ENCODE measurements around the gene C16orf54. TPM values are rescaled to one million over a fixed set of nuclear protein-coding genes. Genes with fewer than 3 reads are reported as not detected.
"Not testable (repeated sequence)": the region's sequence is repeated elsewhere in the genome, so short reads cannot be mapped to it uniquely, and the experiment has no call there.

Gene C16orf54
- total and polyA plus RNA-seq, 2 donors (not counting 3 experiments of a cell fraction or from before 2014, with no cell fraction given) = not detected

GRCh38 chr16:29783094-29783953 lies 37.5 kb upstream of the C16orf54 start:
- H3K4me3 ChIP-seq (replicated peaks in 1 of 3; ENCODE audit: insufficient read depth in 1 of 3, low read depth in 1 of 3, low read length in 3 of 3); H3K4me2 ChIP-seq (ENCODE audit: insufficient read depth, low read length); H2AFZ ChIP-seq (ENCODE audit: low read depth, low read length); H3K9me3 ChIP-seq (replicated peaks; ENCODE audit: control insufficient read depth, insufficient read depth, low read length); H3K36me3 ChIP-seq (ENCODE audit: control insufficient read depth in 2 of 2, extremely low read depth in 1 of 2, insufficient read depth in 2 of 2, low read length in 2 of 2); intact Hi-C loops (cut with micrococcal nuclease); H3K9ac ChIP-seq (replicated peaks; ENCODE audit: extremely low read depth, insufficient read depth, low read length); H3K27ac ChIP-seq (ENCODE audit: insufficient read depth, low read depth, low read length); BruUV-seq (replicated peaks); dilution Hi-C loops (cut with MboI; ENCODE audit: extremely low pct_ligation_motif_present, low sequenced_read_pairs); H3K79me2 ChIP-seq (ENCODE audit: control insufficient read depth, insufficient read depth, low read length); FAIRE-seq; POLR2A ChIA-PET; DNase-seq (ENCODE audit: low read depth, low spot score); H3K9me1 ChIP-seq (replicated peaks; ENCODE audit: control insufficient read depth, extremely low read depth, insufficient read depth, low read length); H4K20me1 ChIP-seq (replicated peaks; ENCODE audit: control insufficient read depth, extremely low read depth, insufficient read depth, low read length); H3K4me1 ChIP-seq (ENCODE audit: control insufficient read depth, extremely low read depth, insufficient read depth, low read length): not testable (repeated sequence)
- CTCF ChIA-PET = interaction anchor here (2.6 to 4.6 kb wide), 3 partner anchors 16 to 83 kb away, joined by 19 to 30 read pairs (median 26); no protein-coding TSS in a partner anchor
- peaks cover 17 to 25% of the 10 kb centered on the region in 2 experiments for H3K27me3 ChIP-seq (ENCODE audit: control insufficient read depth in 2 of 2, insufficient read depth in 2 of 2, low read length in 2 of 2)

DNA sequence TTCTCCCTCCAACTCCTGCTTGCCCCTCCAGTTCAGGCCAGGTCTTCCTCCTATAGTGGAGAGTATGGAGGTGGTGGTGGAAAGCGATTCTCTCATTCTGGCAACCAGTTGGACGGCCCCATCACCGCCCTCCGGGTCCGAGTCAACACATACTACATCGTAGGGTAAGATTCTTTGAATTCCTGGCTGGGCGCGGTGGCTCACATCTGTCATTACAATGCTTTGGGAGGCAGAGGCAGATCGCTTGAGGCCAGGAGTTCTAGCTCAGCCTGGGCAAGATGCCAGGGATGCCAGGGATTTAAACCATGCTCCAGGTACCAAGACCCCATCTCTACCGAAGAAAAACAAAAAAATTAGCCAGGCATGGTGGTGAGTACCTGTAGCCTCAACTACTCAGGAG lies 33.7 kb upstream of the C16orf54 start:
- ChIA-PET CTCF (interaction anchor here (1.1 kb wide), 1 partner anchor 11 kb away, joined by 3 read pairs; the partner anchor contains the start of gene KIF22), POLR2A (no interaction called here)
- Histone ChIP-seq H4K20me1 (replicated peaks; ENCODE audit: control insufficient read depth, extremely low read depth, insufficient read depth, low read length) (no peaks in the 10 kb centered on the region), H3K27me3 (ENCODE audit: control insufficient read depth in 2 of 2, insufficient read depth in 2 of 2, low read length in 2 of 2) (peaks cover 17 to 25% of the 10 kb centered on the region in 2 experiments), H3K9me1 (replicated peaks; ENCODE audit: control insufficient read depth, extremely low read depth, insufficient read depth, low read length) (no peaks in the 10 kb centered on the region), H3K9me3 (replicated peaks; ENCODE audit: control insufficient read depth, insufficient read depth, low read length) (no peaks in the 10 kb centered on the region), H3K4me1 (ENCODE audit: control insufficient read depth, extremely low read depth, insufficient read depth, low read length) (no peaks in the 10 kb centered on the region), H3K9ac (replicated peaks; ENCODE audit: extremely low read depth, insufficient read depth, low read length) (no peak overlapping the region), H2AFZ (ENCODE audit: low read depth, low read length) (no peak overlapping the region), H3K36me3 (ENCODE audit: control insufficient read depth in 2 of 2, extremely low read depth in 1 of 2, insufficient read depth in 2 of 2, low read length in 2 of 2) (no peaks in the 10 kb centered on the region), H3K4me3 (replicated peaks in 1 of 3; ENCODE audit: insufficient read depth in 1 of 3, low read depth in 1 of 3, low read length in 3 of 3) (no peak overlapping the region), H3K4me2 (ENCODE audit: insufficient read depth, low read length) (no peak overlapping the region), H3K27ac (ENCODE audit: insufficient read depth, low read depth, low read length) (no peak overlapping the region), H3K79me2 (ENCODE audit: control insufficient read depth, insufficient read depth, low read length) (no peaks in the 10 kb centered on the region)
- no TSS peak for BruUV-seq (replicated peaks)
- intact Hi-C loops (cut with micrococcal nuclease) (no loop called here), dilution Hi-C loops (cut with MboI; ENCODE audit: extremely low pct_ligation_motif_present, low sequenced_read_pairs) (no loop called here)
- no peak for DNase-seq (ENCODE audit: low read depth, low spot score)
- TF ChIP-seq, protein P1, sequence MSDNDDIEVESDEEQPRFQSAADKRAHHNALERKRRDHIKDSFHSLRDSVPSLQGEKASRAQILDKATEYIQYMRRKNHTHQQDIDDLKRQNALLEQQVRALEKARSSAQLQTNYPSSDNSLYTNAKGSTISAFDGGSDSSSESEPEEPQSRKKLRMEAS (IDR thresholded peaks at IDR 0.05; ENCODE audit: insufficient read depth, insufficient read length) = no peak
- TF ChIP-seq GATA2 (IDR thresholded peaks at IDR 0.05; ENCODE audit: insufficient read depth, insufficient read length, low read depth, low read length) = no peak
- TF ChIP-seq JUN (IDR thresholded peaks at IDR 0.05; ENCODE audit: borderline replicate concordance, insufficient read depth, insufficient read length, low read depth) = no peak
- no peak for TF ChIP-seq MYC (IDR thresholded peaks at IDR 0.05; ENCODE audit: low read depth, low read length)
- no peak for TF ChIP-seq EZH2 (IDR thresholded peaks at IDR 0.05; ENCODE audit: borderline replicate concordance, low read depth, low read length, severe bottlenecking)
- TF ChIP-seq FOS (IDR thresholded peaks at IDR 0.05; ENCODE audit: borderline replicate concordance, insufficient read depth, low read length) = no peak
- no peak for TF ChIP-seq POLR2AphosphoS5 (IDR thresholded peaks at IDR 0.05; ENCODE audit: insufficient read depth, low read depth, low read length)
- TF ChIP-seq, protein P2, sequence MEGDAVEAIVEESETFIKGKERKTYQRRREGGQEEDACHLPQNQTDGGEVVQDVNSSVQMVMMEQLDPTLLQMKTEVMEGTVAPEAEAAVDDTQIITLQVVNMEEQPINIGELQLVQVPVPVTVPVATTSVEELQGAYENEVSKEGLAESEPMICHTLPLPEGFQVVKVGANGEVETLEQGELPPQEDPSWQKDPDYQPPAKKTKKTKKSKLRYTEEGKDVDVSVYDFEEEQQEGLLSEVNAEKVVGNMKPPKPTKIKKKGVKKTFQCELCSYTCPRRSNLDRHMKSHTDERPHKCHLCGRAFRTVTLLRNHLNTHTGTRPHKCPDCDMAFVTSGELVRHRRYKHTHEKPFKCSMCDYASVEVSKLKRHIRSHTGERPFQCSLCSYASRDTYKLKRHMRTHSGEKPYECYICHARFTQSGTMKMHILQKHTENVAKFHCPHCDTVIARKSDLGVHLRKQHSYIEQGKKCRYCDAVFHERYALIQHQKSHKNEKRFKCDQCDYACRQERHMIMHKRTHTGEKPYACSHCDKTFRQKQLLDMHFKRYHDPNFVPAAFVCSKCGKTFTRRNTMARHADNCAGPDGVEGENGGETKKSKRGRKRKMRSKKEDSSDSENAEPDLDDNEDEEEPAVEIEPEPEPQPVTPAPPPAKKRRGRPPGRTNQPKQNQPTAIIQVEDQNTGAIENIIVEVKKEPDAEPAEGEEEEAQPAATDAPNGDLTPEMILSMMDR (IDR thresholded peaks at IDR 0.05; ENCODE audit: extremely low read depth in 1 of 2, insufficient read depth in 1 of 2, low read depth in 1 of 2, low read length in 2 of 2) = no peak
- TF ChIP-seq POLR2A (IDR thresholded peaks at IDR 0.05; ENCODE audit: low read depth, low read length) = no peak
- no peak for FAIRE-seq
